Liver (tissue), 3 donors: Measurements from ENCODE around the gene KIF26A.

Experiments
- CTCF ChIP-seq: fragments of 150-350 bp; IDR thresholded peaks from 2 replicates; pipeline ENCODE4 v1.5.1; 2017; ENCODE audit warnings: improper control_type of control experiment, low read depth, low read length; ENCODE audit not compliant: missing input control
- GABPA ChIP-seq, 2 donors: IDR thresholded peaks in 1 of 2; conservative IDR thresholded peaks in 1 of 2; 2 replicates each; pipeline ENCODE4 v1.6.1; 2016; ENCODE audit warnings: antibody characterized with exemption in 2 of 2, mild to moderate bottlenecking in 1 of 2, moderate library complexity in 1 of 2
- TAF1 ChIP-seq: conservative IDR thresholded peaks from 2 replicates; pipeline ENCODE4 v1.6.1; 2016; ENCODE audit warnings: antibody characterized with exemption, mild to moderate bottlenecking
- YY1 ChIP-seq: IDR thresholded peaks from 2 replicates; pipeline ENCODE4 v1.6.1; 2016; ENCODE audit warnings: antibody characterized with exemption, mild to moderate bottlenecking
- donor health status: healthy.
- donor health status: healthy.

- TF ChIP-seq GABPA (IDR thresholded peaks at IDR 0.05 in 1 of 2, conservative IDR thresholded peaks at IDR 0.05 in 1 of 2), result no peak
- no peak for TF ChIP-seq CTCF
- no peak for TF ChIP-seq TAF1
- no peak for TF ChIP-seq YY1
Observed at GRCh38 chr14:104179564-104180129, 41.3 kb downstream of the KIF26A start.
